Testis (tissue), 3 donors: ENCODE results near the gene KRT2. TPM values are rescaled to one million over a fixed set of nuclear protein-coding genes. Genes with fewer than 3 reads are reported as not detected.

Experiments used
- DNase-seq: peaks from one replicate; pipeline ENCODE4 v3.0.0-alpha.2; 2019
- H3K27ac ChIP-seq, 2 donors: fragments of 200-600 bp; sonication (generic); one replicate each; pipeline ENCODE4 v1.5.1; 2019
- H3K27me3 ChIP-seq: fragments of 200-600 bp; sonication (generic); one replicate; pipeline ENCODE4 v1.5.1; 2019
- H3K36me3 ChIP-seq: fragments of 200-600 bp; sonication (generic); one replicate; pipeline ENCODE4 v1.5.1; 2017; ENCODE audit warnings: low read depth; ENCODE audit errors: missing control alignments
- H3K4me1 ChIP-seq: fragments of 200-600 bp; sonication (generic); one replicate; pipeline ENCODE4 v1.5.1; 2019
- H3K4me3 ChIP-seq, 2 donors: fragments of 200-600 bp; sonication (generic); one replicate each; pipeline ENCODE4 v1.5.1; 2017 to 2019
- H3K9me3 ChIP-seq: fragments of 200-600 bp; sonication (generic); one replicate; pipeline ENCODE4 v1.5.1; 2017
- CTCF ChIP-seq, 3 experiments: fragments of 450-650 bp in 2 of 3; fragments of 200-600 bp in 1 of 3; sonication (generic) in 1 of 3; IDR thresholded peaks; one replicate each; pipeline ENCODE4 v1.5.1; 2016 to 2019; ENCODE audit warnings: antibody characterized with exemption in 3 of 3, mild to moderate bottlenecking in 2 of 3, moderate library complexity in 1 of 3
- POLR2A ChIP-seq: fragments of 450-650 bp; IDR thresholded peaks from one replicate; pipeline ENCODE4 v1.6.1; 2017; ENCODE audit warnings: antibody characterized with exemption, mild to moderate bottlenecking, moderate library complexity
- WGBS, 2 donors: methylation state at CpG; one replicate each; pipeline ENCODE4 v1.1.5; 2018; 5-methylcytosine and 5-hydroxymethylcytosine counted together
- intact Hi-C: fragments of 100-400 bp; cut with DNase I; formaldehyde crosslinking; loops from one replicate; pipeline ENCODE4 v1.15.1; 2023; ENCODE audit warnings: low total_unique reads
- polyA plus RNA-seq: library from polyadenylated mRNA; stranded (reverse); fragments of 350-450 nt; fragmentation: Illumina TruSeq; extraction: RNeasy Lipid Tissue Mini Kit (QIAGEN cat#74804); gene quantifications from one replicate; pipeline ENCODE4 v1.2.3, GENCODE V29; 2014; ENCODE audit warnings: low read depth, low replicate concordance; ENCODE audit not compliant: insufficient read depth
- total RNA-seq, 2 donors: library from RNA; depleted of rRNA; stranded (reverse); fragments of >200 nt; gene quantifications; one replicate each; pipeline ENCODE4 v1.2.3, GENCODE V29; 2016

Gene KRT2
- total and polyA plus RNA-seq, 3 donors from 2014 or later: not detected

GRCh38 chr12:52656616-52657015 is 4.6 kb upstream of the KRT2 start:
- Histone ChIP-seq H3K4me1 (no peaks in the 10 kb centered on the region), H3K27ac (no peak overlapping the region), H3K4me3 (no peak overlapping the region), H3K9me3 (no peaks in the 10 kb centered on the region), H3K27me3 (no peaks in the 10 kb centered on the region), H3K36me3 (no peaks in the 10 kb centered on the region)
- DNase-seq: no peak
- intact Hi-C loops: no loop called here
- 84 to 87% methylated on average over 4 of the region's 4 CpGs for WGBS, 2 donors
- no peak for TF ChIP-seq CTCF (IDR thresholded peaks at IDR 0.05)
- TF ChIP-seq POLR2A: no peak

- H3K9me3 ChIP-seq: no peaks in the 10 kb centered on the region
- H3K4me3 ChIP-seq: no peak overlapping the region
- no peak overlapping the region for H3K27ac ChIP-seq
- H3K4me1 ChIP-seq: no peaks in the 10 kb centered on the region
- no peaks in the 10 kb centered on the region for H3K27me3 ChIP-seq
- no peak for DNase-seq
- intact Hi-C loops: no loop called here
- no peaks in the 10 kb centered on the region for H3K36me3 ChIP-seq
- TF ChIP-seq POLR2A (no peak), CTCF (IDR thresholded peaks at IDR 0.05) (no peak)
- 71 to 72% methylated on average over 8 of the region's 8 CpGs for WGBS, 2 donors
These were observed 3.7 kb upstream of the KRT2 start for GRCh38 chr12:52655720-52656124.

GRCh38 chr12:52655251-52655650 is 3.2 kb upstream of the KRT2 start:
- TF ChIP-seq CTCF (IDR thresholded peaks at IDR 0.05) (no peak), POLR2A (no peak)
- H3K4me1 ChIP-seq: no peaks in the 10 kb centered on the region
- intact Hi-C loops: no loop called here
- no peaks in the 10 kb centered on the region for H3K9me3 ChIP-seq
- no peaks in the 10 kb centered on the region for H3K36me3 ChIP-seq
- H3K27me3 ChIP-seq: no peaks in the 10 kb centered on the region
- no peak overlapping the region for H3K27ac ChIP-seq
- 64 to 67% methylated on average over 6 of the region's 6 CpGs for WGBS, 2 donors
- no peak for DNase-seq
- H3K4me3 ChIP-seq: no peak overlapping the region

DNA sequence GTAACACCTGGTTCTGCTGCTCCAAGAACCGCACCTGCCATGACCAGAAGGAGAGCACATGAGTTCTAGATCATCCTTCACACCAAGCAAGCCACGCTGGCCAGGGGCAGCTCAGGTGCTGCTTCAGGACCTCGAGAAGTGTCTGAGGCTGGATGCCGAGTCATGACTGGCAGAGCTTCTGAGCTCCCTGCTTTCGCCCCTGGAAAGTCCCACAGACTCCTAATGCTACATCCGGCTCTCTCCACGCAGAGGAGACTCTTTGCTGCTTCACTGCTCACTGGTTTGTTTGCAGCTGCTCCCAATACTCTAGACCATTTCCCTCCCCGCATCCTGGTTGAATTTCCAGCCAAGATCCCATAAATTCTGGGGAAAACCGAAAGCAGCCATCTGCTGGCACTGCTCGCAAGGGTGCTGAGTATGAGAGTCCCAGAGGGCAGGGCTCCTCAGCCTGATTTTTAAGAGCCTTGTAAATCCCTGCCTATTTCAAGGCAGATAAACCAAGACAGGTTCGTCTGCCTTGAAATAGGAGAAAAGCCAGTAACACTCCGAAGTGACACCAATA is 1.4 kb downstream of the KRT2 start:
- intact Hi-C loops: no loop called here
- no peaks in the 10 kb centered on the region for H3K4me1 ChIP-seq
- H3K27me3 ChIP-seq: no peaks in the 10 kb centered on the region
- peak; percentile 23 for DNase-seq
- 60 to 70% methylated on average over 12 of the region's 12 CpGs for WGBS, 2 donors
- no peak overlapping the region for H3K4me3 ChIP-seq
- TF ChIP-seq CTCF (IDR thresholded peaks at IDR 0.05) (no peak), POLR2A (no peak)
- no peaks in the 10 kb centered on the region for H3K36me3 ChIP-seq
- H3K9me3 ChIP-seq: no peaks in the 10 kb centered on the region
- no peak overlapping the region for H3K27ac ChIP-seq

- no peak for DNase-seq
- Histone ChIP-seq H3K27me3 (no peaks in the 10 kb centered on the region), H3K27ac (no peak overlapping the region), H3K9me3 (no peaks in the 10 kb centered on the region), H3K36me3 (no peaks in the 10 kb centered on the region), H3K4me1 (no peaks in the 10 kb centered on the region), H3K4me3 (no peak overlapping the region)
- TF ChIP-seq CTCF (IDR thresholded peaks at IDR 0.05): no peak
- TF ChIP-seq POLR2A: no peak
- 74 to 87% methylated on average over 6 of the region's 6 CpGs for WGBS, 2 donors
- intact Hi-C loops: no loop called here
These were observed 2.9 kb downstream of the KRT2 start for GRCh38 chr12:52649066-52649465.
